ENCODE data around the gene C15orf62. TPM values are rescaled to one million over a fixed set of nuclear protein-coding genes. Genes with fewer than 3 reads are reported as not detected.

The C15orf62 gene
- total and polyA plus RNA-seq, 2 experiments from 2014 or later, result 1.6 to 2.8 TPM

- no peak for DNase-seq (ENCODE audit: low read depth in 1 of 2, low spot score in 1 of 2)
- Histone ChIP-seq H3K4me1 (ENCODE audit: low read depth) (no peaks in the 10 kb centered on the region), H3K36me3 (no peaks in the 10 kb centered on the region), H3K27me3 (no peaks in the 10 kb centered on the region), H3K9me3 (ENCODE audit: low read depth) (no peaks in the 10 kb centered on the region), H3K27ac (no peak overlapping the region), H3K4me3 (no peak overlapping the region)
- no peak for TF ChIP-seq CTCF (IDR thresholded peaks at IDR 0.05; ENCODE audit: low read depth, low read length)
These were observed 12.8 kb upstream of the C15orf62 start for GRCh38 chr15:40756938-40757337.

DNA sequence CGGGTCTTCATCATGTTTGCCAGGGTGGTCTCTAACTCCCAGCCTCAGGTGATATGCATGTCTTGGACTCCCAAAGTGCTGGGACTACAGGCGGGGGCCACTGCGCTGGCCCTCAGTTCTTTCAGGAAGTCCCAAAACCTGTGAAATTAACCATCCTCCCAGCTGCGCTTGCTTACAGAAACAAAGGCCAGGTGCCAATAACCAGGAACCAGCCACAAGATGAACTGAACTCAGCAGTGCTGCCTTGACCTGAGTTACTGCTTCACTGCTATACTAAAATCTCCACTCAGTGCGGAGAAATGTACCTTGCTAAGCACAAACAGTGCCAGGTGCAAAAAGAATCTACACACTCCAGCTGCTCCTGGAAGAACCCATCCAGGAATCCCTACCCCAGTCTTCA lies 9.8 kb upstream of the C15orf62 start:
- no peak for DNase-seq (ENCODE audit: low read depth in 1 of 2, low spot score in 1 of 2)
- H3K4me3 ChIP-seq, result no peak overlapping the region
- H3K27me3 ChIP-seq, result no peaks in the 10 kb centered on the region
- no peak for TF ChIP-seq CTCF (IDR thresholded peaks at IDR 0.05; ENCODE audit: low read depth, low read length)
- no peaks in the 10 kb centered on the region for H3K36me3 ChIP-seq
- H3K9me3 ChIP-seq (ENCODE audit: low read depth), result no peaks in the 10 kb centered on the region
- no peak overlapping the region for H3K27ac ChIP-seq
- H3K4me1 ChIP-seq (ENCODE audit: low read depth), result peaks cover 3% of the 10 kb centered on the region

- peak overlapping the region; percentile 51 for H3K4me3 ChIP-seq
- no peak for TF ChIP-seq CTCF (IDR thresholded peaks at IDR 0.05; ENCODE audit: low read depth, low read length)
- DNase-seq (ENCODE audit: low read depth in 1 of 2, low spot score in 1 of 2), result peak in 1 of 2 donors; percentile 68
- H3K36me3 ChIP-seq, result no peaks in the 10 kb centered on the region
- no peaks in the 10 kb centered on the region for H3K9me3 ChIP-seq (ENCODE audit: low read depth)
- H3K27ac ChIP-seq, result peak overlapping the region; percentile 77
- H3K27me3 ChIP-seq, result no peaks in the 10 kb centered on the region
- H3K4me1 ChIP-seq (ENCODE audit: low read depth), result peaks cover 3% of the 10 kb centered on the region
These were observed 6.6 kb upstream of the C15orf62 start for GRCh38 chr15:40762919-40763800.

DNA sequence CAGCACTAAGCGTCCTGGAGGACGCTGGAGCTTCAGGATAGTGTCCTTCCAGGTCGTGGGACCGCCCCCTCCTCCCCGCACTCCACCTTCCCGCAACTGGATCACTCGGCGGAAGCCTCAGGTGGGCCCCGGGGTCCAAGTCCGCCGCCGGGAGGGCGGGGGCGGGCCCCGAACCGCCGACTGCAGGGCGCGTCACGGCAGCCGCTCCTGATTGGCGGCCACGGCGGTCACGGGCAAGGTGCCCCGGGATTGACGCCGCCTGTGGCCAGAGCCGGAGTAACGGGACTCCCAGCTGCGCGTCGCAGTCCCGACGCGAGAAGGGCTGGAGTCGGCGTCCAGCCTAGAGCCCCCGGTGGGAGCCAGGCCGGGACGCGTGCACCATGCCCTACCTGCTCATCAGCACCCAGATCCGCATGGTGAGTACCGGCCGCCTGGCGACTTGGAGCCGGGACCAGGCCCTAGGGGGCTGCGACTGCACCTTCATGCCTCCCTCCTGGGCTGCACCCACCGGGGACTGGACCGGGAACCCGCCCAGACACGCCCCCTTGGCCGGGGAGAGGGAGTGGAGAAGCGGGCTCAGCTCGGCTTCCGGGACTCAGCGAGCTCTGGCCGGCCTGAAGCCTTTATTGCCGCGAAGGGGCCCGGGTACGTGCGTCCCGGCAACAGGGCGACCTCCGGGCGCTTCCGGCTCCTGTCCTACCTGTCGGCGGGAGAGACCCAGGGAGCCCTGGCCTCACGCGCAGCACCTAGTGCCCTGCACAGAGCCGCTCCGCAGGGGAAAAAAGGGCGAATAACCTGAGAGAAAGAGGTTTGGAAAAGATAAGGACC lies 5.8 kb upstream of the C15orf62 start, which contains the start of gene GCHFR:
Gene GCHFR (plus strand): TSS at position 268 of the 828 bp plus-strand sequence. CDS start 113 bp downstream, at position 381.
- Histone ChIP-seq H3K4me1 (ENCODE audit: low read depth) (peaks cover 3% of the 10 kb centered on the region), H3K27me3 (no peaks in the 10 kb centered on the region), H3K36me3 (no peaks in the 10 kb centered on the region), H3K9me3 (ENCODE audit: low read depth) (no peaks in the 10 kb centered on the region), H3K4me3 (peak within 1 kb of the TSS; percentile 51), H3K27ac (peak within 1 kb of the TSS; percentile 77)
- peak; percentile 31 for TF ChIP-seq CTCF (IDR thresholded peaks at IDR 0.05; ENCODE audit: low read depth, low read length)
- peak; percentile 76 to 87 for DNase-seq (ENCODE audit: low read depth in 1 of 2, low spot score in 1 of 2)

- no peak for TF ChIP-seq CTCF (IDR thresholded peaks at IDR 0.05; ENCODE audit: low read depth, low read length)
- Histone ChIP-seq H3K4me1 (ENCODE audit: low read depth) (peaks cover 3% of the 10 kb centered on the region), H3K36me3 (no peaks in the 10 kb centered on the region), H3K4me3 (peak overlapping the region; percentile 51), H3K9me3 (ENCODE audit: low read depth) (no peaks in the 10 kb centered on the region), H3K27me3 (no peaks in the 10 kb centered on the region), H3K27ac (peak overlapping the region; percentile 77)
- peak; percentile 22 to 31 for DNase-seq (ENCODE audit: low read depth in 1 of 2, low spot score in 1 of 2)
These were observed 5.1 kb upstream of the C15orf62 start for GRCh38 chr15:40764629-40765103.
